ENCODE results near the gene MAML2. TPM values are rescaled to one million over a fixed set of nuclear protein-coding genes. Genes with fewer than 3 reads are reported as not detected.

Gene MAML2
- total RNA-seq, 1 experiment from 2014 or later = 2.9 TPM

DNA sequence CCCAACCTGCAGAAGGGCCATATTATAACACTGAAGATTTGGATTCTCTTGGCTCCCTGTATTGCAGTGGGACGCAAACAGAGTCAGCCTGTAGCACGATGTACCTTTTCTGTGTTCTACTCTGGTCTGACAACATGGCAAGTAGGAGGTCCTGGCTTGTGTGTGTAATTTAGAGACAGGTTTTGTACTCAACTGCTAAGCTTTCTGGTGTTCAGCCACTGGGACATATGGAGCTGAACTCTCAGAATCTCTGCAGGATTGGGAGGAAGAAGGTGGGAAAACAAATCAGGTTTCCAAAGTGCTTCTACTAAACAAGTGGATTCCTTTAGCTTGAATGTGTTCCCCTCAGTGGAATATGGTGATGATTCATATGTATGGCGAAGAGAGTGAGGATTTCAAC is 226.6 kb downstream of the MAML2 start:
- ChIA-PET CTCF (no interaction called here), POLR2A (no interaction called here)
- TF ChIP-seq POLR2AphosphoS5 (IDR thresholded peaks at IDR 0.05; ENCODE audit: low read depth, low read length) = no peak
- H3K27ac ChIP-seq (ENCODE audit: low read length) = no peak overlapping the region
- H3K4me1 ChIP-seq (ENCODE audit: control insufficient read depth, insufficient read depth, low read length) = no peaks in the 10 kb centered on the region
- no peaks in the 10 kb centered on the region for H3K9me3 ChIP-seq (ENCODE audit: control insufficient read depth, insufficient read depth, low read depth, low read length)
- H3K36me3 ChIP-seq (ENCODE audit: control insufficient read depth, insufficient read depth, low read length) = no peaks in the 10 kb centered on the region
- in situ Hi-C loops (cut with HindIII; ENCODE audit: low pct_unique_long_range_greater_than_20kb, low sequenced_read_pairs) = no loop called here
- H3K27me3 ChIP-seq (ENCODE audit: control insufficient read depth, insufficient read depth, low read length) = no peaks in the 10 kb centered on the region
- intact Hi-C loops (cut with micrococcal nuclease; ENCODE audit: unreplicated experiment) = no loop called here
- DNase-seq (ENCODE audit: low read depth, low spot score) = no peak
- no peak for ATAC-seq
- BruUV-seq (replicated peaks) = no TSS peak
- H3K4me3 ChIP-seq (ENCODE audit: low read depth in 2 of 2, low read length in 2 of 2) = no peak overlapping the region

DNA sequence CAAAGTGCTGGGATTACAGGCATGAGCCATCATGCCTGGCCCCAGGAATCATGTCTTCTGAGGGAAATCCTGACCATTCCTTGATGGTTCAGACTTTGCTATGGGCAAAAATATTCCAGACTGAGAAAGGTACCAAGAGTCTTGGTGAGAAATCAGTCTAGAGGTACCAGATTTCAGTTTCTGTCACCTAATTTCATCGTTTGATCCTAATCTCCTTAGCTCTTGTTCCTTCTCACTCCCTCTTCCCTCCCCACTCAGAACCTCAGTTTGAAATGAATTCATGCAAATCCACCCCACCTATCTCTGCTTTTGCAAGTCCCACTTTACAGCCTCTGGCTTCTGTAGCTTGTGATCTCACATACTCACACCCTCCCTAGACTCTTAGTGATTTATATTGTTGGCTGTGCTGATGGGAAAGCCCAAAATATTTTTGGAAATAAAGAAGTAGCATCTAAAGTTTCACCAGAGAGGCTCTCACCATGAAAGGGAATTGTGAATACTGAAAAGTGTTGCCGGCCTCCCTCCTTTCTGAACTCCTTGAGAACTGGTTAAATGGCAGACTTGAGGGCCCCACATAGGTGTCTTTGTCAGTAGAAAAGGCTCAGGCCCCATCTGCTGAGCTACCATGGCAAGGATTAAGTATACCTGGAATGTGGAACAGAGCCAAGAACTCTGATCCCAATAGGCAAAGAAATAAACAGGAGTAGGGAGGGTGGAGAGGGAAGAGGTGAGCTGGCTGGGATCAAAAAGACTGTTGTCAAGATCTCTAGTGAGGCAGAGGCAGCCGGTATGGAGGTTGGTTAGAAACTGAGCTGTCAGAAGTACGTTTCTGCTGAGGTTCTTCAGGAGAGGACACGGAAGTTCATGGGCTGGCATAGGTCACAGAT is 228.6 kb downstream of the MAML2 start:
- CTCF ChIA-PET = no interaction called here
- no TSS peak for BruUV-seq (replicated peaks)
- Histone ChIP-seq H3K9me3 (ENCODE audit: control insufficient read depth, insufficient read depth, low read depth, low read length) (no peaks in the 10 kb centered on the region), H3K4me1 (ENCODE audit: control insufficient read depth, insufficient read depth, low read length) (no peaks in the 10 kb centered on the region), H3K36me3 (ENCODE audit: control insufficient read depth, insufficient read depth, low read length) (no peaks in the 10 kb centered on the region), H3K27me3 (ENCODE audit: control insufficient read depth, insufficient read depth, low read length) (no peaks in the 10 kb centered on the region), H3K4me3 (ENCODE audit: low read depth in 2 of 2, low read length in 2 of 2) (no peak overlapping the region), H3K27ac (ENCODE audit: low read length) (no peak overlapping the region)
- in situ Hi-C loops (cut with HindIII; ENCODE audit: low pct_unique_long_range_greater_than_20kb, low sequenced_read_pairs) (no loop called here), intact Hi-C loops (cut with micrococcal nuclease; ENCODE audit: unreplicated experiment) (no loop called here)
- TF ChIP-seq, protein P1, sequence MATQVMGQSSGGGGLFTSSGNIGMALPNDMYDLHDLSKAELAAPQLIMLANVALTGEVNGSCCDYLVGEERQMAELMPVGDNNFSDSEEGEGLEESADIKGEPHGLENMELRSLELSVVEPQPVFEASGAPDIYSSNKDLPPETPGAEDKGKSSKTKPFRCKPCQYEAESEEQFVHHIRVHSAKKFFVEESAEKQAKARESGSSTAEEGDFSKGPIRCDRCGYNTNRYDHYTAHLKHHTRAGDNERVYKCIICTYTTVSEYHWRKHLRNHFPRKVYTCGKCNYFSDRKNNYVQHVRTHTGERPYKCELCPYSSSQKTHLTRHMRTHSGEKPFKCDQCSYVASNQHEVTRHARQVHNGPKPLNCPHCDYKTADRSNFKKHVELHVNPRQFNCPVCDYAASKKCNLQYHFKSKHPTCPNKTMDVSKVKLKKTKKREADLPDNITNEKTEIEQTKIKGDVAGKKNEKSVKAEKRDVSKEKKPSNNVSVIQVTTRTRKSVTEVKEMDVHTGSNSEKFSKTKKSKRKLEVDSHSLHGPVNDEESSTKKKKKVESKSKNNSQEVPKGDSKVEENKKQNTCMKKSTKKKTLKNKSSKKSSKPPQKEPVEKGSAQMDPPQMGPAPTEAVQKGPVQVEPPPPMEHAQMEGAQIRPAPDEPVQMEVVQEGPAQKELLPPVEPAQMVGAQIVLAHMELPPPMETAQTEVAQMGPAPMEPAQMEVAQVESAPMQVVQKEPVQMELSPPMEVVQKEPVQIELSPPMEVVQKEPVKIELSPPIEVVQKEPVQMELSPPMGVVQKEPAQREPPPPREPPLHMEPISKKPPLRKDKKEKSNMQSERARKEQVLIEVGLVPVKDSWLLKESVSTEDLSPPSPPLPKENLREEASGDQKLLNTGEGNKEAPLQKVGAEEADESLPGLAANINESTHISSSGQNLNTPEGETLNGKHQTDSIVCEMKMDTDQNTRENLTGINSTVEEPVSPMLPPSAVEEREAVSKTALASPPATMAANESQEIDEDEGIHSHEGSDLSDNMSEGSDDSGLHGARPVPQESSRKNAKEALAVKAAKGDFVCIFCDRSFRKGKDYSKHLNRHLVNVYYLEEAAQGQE (IDR thresholded peaks at IDR 0.05; ENCODE audit: insufficient read depth in 1 of 2, low read depth in 2 of 2, low read length in 1 of 2) = no peak
- TF ChIP-seq TCF7L2 (IDR thresholded peaks at IDR 0.05; ENCODE audit: low read depth, low read length) (no peak), SIN3A (IDR thresholded peaks at IDR 0.05; ENCODE audit: borderline replicate concordance, insufficient read depth, low read depth, low read length) (no peak), POLR2AphosphoS5 (IDR thresholded peaks at IDR 0.05; ENCODE audit: low read depth, low read length) (no peak)
- TF ChIP-seq, protein P2, sequence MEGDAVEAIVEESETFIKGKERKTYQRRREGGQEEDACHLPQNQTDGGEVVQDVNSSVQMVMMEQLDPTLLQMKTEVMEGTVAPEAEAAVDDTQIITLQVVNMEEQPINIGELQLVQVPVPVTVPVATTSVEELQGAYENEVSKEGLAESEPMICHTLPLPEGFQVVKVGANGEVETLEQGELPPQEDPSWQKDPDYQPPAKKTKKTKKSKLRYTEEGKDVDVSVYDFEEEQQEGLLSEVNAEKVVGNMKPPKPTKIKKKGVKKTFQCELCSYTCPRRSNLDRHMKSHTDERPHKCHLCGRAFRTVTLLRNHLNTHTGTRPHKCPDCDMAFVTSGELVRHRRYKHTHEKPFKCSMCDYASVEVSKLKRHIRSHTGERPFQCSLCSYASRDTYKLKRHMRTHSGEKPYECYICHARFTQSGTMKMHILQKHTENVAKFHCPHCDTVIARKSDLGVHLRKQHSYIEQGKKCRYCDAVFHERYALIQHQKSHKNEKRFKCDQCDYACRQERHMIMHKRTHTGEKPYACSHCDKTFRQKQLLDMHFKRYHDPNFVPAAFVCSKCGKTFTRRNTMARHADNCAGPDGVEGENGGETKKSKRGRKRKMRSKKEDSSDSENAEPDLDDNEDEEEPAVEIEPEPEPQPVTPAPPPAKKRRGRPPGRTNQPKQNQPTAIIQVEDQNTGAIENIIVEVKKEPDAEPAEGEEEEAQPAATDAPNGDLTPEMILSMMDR (IDR thresholded peaks at IDR 0.05) = no peak
- POLR2A ChIA-PET = no interaction called here
- ATAC-seq (no peak), DNase-seq (ENCODE audit: low read depth, low spot score) (no peak)

DNA sequence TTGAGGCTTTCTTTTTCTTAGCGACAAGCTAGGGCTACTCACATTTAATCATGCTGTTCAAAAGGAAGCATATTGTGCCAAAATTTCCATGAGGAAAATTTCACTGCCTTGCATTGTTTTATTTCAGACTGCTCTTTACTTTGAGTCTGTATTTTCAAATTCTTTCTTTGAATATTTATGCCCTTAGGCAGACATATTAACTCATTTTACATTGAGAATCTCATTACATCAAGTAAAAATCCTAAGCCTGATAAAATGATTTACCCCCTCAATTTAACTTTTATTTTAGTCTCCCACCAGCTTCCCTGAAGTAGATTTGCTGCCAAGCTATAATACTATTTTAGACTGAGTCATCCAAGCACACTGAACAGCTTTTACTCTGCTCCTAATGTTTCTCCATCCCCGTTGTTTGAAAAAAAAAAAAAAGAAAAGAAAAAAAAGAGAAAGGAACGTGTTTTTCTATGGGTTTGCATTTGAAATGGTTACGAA is 229.8 kb downstream of the MAML2 start:
- no peaks in the 10 kb centered on the region for H3K36me3 ChIP-seq (ENCODE audit: control insufficient read depth, insufficient read depth, low read length)
- CTCF ChIA-PET = no interaction called here
- H3K4me3 ChIP-seq (ENCODE audit: low read depth in 2 of 2, low read length in 2 of 2) = no peak overlapping the region
- ATAC-seq (no peak), DNase-seq (ENCODE audit: low read depth, low spot score) (no peak)
- H3K27ac ChIP-seq (ENCODE audit: low read length) = no peak overlapping the region
- TF ChIP-seq SIN3A (IDR thresholded peaks at IDR 0.05; ENCODE audit: borderline replicate concordance, insufficient read depth, low read depth, low read length) (no peak), TCF7L2 (IDR thresholded peaks at IDR 0.05; ENCODE audit: low read depth, low read length) (no peak), POLR2AphosphoS5 (IDR thresholded peaks at IDR 0.05; ENCODE audit: low read depth, low read length) (no peak)
- TF ChIP-seq, protein P1 (IDR thresholded peaks at IDR 0.05; ENCODE audit: insufficient read depth in 1 of 2, low read depth in 2 of 2, low read length in 1 of 2) = no peak
- TF ChIP-seq, protein P2 (IDR thresholded peaks at IDR 0.05) = no peak
- POLR2A ChIA-PET = interaction anchor here (0.6 kb wide), 1 partner anchor 82 kb away, joined by 3 read pairs; no protein-coding TSS in a partner anchor
- no peaks in the 10 kb centered on the region for H3K4me1 ChIP-seq (ENCODE audit: control insufficient read depth, insufficient read depth, low read length)
- no TSS peak for BruUV-seq (replicated peaks)
- in situ Hi-C loops (cut with HindIII; ENCODE audit: low pct_unique_long_range_greater_than_20kb, low sequenced_read_pairs) (no loop called here), intact Hi-C loops (cut with micrococcal nuclease; ENCODE audit: unreplicated experiment) (no loop called here)
- H3K9me3 ChIP-seq (ENCODE audit: control insufficient read depth, insufficient read depth, low read depth, low read length) = no peaks in the 10 kb centered on the region
- no peaks in the 10 kb centered on the region for H3K27me3 ChIP-seq (ENCODE audit: control insufficient read depth, insufficient read depth, low read length)

All from Panc1 (cell line).